Measurements from ENCODE around the gene ALPL. TPM values are rescaled to one million over a fixed set of nuclear protein-coding genes. Genes with fewer than 3 reads are reported as not detected.
A peak's percentile ranks its signal among the peaks of the same experiment; 100 is the strongest.

Gene ALPL
- total and polyA plus RNA-seq, 9 of the 15 experiments (the other 6 are each of a cell fraction or from before 2014, with no cell fraction given), result 0.04 to 0.38 (median 0.18) TPM; not detected in 4

DNA sequence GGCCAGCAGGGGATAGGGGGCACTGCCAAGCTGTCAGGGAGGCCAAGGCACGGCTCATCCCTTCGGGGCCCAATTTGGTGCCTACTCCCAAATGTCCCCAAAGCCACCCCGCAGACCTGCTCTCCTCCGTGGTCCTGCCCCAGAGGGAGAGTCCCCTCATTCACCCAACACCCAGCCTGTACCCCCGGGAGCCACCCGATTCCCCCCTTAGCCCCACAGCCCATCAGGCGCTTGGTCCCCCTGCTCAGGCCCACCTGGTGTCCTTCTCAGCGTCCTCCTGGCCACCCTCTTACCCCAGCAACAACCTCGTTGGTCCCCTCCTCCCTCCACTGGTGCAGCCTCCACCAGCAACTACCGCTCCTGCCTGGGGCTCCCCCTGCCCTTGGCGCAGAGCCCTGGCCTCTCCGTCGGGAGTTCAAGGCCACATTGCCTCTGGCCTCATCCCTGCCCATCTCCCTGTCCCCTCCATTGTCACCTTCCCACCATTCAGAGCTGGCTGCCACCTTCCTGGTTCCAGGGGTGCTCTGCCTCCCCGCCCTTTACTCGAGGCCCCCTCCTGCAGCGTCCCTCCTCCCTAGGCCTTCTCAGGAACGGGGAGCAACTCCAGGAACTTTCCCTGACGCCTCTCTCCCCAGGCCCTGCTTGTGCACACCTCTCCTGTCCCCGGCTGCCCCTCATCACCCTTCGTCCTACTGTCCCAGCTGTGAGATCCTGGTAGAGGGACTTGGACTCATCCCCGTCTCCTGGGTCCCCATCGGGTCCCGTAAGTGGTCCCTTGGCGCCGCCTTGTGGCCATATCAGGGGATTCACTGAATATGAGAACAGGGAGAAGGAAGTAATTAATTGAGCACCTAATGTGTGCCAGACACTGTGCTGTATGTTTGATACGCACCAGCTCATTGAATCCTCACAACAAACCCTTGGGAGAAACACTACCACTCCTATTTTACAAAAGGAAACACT, 86.0 kb downstream of the ALPL start (continued):
- TF ChIP-seq CBFA2T2 (conservative IDR thresholded peaks at IDR 0.05) (no peak), ZNF232 (CRISPR knock-in tag; IDR thresholded peaks at IDR 0.05) (no peak), PRPF4 (IDR thresholded peaks at IDR 0.05; ENCODE audit: insufficient read depth, low read depth, low read length, poor library complexity, severe bottlenecking) (no peak), RAD21 (CRISPR knock-in tag; conservative IDR thresholded peaks at IDR 0.05 in 1 of 2, IDR thresholded peaks at IDR 0.05 in 1 of 2) (peak; percentile 72 to 90), KAT7 (CRISPR knock-in tag; IDR thresholded peaks at IDR 0.05; ENCODE audit: borderline replicate concordance) (no peak), KDM2B (CRISPR knock-in tag; IDR thresholded peaks at IDR 0.05) (no peak), ADNP (tag; IDR thresholded peaks at IDR 0.05) (no peak; the same call in none of the 2 replicates)
- TF ChIP-seq, protein P1, sequence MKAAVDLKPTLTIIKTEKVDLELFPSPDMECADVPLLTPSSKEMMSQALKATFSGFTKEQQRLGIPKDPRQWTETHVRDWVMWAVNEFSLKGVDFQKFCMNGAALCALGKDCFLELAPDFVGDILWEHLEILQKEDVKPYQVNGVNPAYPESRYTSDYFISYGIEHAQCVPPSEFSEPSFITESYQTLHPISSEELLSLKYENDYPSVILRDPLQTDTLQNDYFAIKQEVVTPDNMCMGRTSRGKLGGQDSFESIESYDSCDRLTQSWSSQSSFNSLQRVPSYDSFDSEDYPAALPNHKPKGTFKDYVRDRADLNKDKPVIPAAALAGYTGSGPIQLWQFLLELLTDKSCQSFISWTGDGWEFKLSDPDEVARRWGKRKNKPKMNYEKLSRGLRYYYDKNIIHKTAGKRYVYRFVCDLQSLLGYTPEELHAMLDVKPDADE (conservative IDR thresholded peaks at IDR 0.05; ENCODE audit: control insufficient read depth, low read depth, low read length), result no peak
